ENCODE results near the gene AGXT2. TPM values are rescaled to one million over a fixed set of nuclear protein-coding genes. Genes with fewer than 3 reads are reported as not detected.

The AGXT2 gene
- total RNA-seq, 2 donors from 2014 or later = not detected

Other genes starting within 250 kb of the AGXT2 start
- gene TTC23L, start 208.8 kb downstream of the AGXT2 start, total RNA-seq = under 1 TPM in 1 of 2 donors, not detected in 1; 0.08 TPM
- 10 to 100 TPM; 24.2 to 38.3 TPM for gene RAD1, start 132.4 kb downstream of the AGXT2 start, total RNA-seq
- 10 to 100 TPM; 43.0 to 84.2 TPM for gene BRIX1, start 132.2 kb downstream of the AGXT2 start, total RNA-seq
- gene DNAJC21, start 118.4 kb downstream of the AGXT2 start, total RNA-seq = 10 to 100 TPM; 33.2 to 53.4 TPM
- not detected for gene PRLR, start 182.5 kb upstream of the AGXT2 start, total RNA-seq

Measured in activated T-helper 17 cell treated with anti-CD3 and anti-CD28 coated beads, Interleukin-2, amount 50 U/mL, for 72 hours (primary cell).